GM15510 (cell line): ENCODE data around the gene ESM1.

ENCODE experiments used
- POLR2A ChIP-seq: IDR thresholded peaks from 3 replicates; pipeline ENCODE4 v1.6.1; 2011; ENCODE audit warnings: borderline replicate concordance; ENCODE audit not compliant: insufficient read length; ENCODE audit errors: extremely low read depth

The ESM1 gene, protein sequence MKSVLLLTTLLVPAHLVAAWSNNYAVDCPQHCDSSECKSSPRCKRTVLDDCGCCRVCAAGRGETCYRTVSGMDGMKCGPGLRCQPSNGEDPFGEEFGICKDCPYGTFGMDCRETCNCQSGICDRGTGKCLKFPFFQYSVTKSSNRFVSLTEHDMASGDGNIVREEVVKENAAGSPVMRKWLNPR

DNA sequence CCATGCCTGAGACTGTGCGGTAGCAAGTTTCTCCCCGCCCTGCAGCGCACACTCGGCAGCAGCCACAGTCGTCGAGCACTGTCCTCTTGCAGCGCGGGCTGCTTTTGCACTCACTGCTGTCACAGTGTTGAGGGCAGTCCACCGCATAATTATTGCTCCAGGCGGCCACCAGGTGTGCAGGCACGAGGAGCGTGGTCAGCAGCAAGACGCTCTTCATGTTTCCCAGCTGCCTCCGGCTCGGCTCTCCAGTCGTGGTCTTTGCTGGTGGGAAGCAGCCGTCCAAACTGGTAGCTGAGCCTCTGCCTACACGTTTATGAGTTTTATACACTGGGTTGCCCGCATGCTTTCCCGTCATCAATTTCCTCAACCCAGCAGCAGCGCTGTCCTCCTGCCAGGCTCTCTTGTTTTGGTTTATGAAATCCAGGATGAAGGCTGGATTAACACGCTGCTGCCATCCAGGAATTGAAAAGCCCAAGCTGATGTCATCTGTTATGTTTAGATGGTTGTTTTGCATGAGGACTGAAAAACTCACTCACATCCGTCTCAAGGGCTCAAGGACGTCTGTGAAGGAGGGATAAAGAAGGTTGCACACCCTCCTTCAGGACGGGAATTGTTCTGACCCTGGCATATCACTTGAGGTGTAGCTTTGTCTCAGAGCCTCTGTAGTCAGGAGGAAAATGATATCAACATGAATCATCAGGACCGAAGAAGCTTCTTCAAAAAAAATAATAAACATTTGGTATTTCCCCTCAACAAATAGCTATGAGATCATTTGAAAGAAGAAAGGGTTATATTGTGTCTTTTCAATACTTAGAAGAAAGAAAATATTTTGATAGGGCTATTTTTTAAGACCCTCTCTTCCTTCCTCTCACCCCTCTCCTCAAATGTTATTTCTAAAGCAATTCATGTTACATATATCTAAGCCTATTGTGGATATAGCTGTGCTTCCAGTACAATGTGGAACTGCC lies at the start of gene ESM1:
TSS of gene ESM1 (minus strand) at position 293 of the 968 bp plus-strand sequence. CDS start at position 217, 76 bp downstream.
- no peak for TF ChIP-seq POLR2A

DNA sequence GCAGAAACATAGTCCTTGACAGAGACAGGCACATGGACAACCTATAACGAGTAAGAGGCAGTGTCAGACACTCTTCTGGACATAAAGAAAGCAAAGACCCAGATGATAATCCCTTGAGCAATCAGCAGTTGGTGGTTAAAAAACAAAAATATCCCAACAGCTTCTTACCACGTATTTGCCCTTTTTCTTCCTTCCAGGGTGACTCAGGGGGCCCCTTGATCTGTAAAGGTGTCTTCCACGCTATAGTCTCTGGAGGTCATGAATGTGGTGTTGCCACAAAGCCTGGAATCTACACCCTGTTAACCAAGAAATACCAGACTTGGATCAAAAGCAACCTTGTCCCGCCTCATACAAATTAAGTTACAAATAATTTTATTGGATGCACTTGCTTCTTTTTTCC lies 48.2 kb upstream of the ESM1 start:
- no peak for TF ChIP-seq POLR2A

DNA sequence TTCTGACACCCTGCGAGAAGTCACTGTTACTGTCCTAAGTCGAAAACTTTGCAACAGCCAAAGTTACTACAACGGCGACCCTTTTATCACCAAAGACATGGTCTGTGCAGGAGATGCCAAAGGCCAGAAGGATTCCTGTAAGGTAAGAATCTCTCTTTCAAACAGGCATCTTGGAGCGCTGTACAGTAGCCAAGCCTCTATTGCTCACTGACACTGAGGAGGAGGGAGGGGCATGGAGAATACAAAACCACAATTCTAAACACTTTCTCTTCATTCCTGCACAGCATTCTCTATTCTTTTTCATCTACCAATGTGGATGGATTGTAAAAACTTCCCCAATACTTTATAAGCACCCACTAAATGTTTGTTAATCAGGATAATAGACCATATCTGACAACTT lies 46.1 kb upstream of the ESM1 start:
- no peak for TF ChIP-seq POLR2A

DNA sequence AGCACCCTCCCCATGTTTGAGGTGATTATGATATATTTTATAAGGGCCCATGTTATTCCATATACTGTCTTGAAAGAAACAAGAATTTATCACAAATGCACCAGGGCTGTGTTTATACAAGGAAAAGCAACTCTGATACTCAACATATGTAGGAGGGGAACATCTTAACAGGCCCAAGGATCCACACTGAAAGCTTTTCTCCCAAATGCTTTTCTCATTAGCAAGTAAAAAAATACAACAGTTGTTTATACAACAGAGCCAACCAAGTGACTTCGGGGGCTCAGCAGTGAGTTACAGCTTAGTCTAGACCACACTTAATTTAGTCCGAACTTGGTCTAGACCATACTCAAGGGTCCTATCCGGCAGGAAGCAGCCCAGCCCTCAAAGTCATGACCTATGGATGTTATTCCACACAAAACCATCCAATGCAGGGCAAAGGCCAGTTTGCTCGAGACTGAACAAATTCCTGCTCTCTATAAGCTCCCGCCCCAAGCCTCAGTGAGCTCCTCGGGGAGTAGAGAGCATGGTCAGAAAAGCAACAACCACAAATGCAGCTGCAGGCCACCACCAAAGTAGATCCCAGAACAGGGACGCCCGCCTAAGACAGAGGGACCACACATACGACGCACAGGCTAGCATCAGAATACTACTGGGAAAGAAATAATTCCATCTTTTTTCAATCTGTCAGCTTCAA lies 45.4 kb upstream of the ESM1 start:
- no peak for TF ChIP-seq POLR2A

DNA sequence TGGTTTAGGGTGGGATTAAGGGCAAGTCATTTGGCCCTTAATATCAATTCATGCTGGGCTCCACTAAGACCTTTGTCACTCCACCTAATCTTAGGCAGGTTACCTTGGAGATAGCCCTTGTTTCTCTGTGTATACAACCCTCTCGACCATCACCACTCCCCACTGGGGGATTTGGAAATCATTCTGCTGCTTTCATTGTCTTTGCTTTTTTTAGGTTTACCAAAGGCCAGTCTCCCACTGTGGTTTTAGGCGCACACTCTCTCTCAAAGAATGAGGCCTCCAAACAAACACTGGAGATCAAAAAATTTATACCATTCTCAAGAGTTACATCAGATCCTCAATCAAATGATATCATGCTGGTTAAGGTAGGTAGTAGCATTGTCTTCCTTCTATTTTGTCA lies 44.8 kb upstream of the ESM1 start:
- no peak for TF ChIP-seq POLR2A

DNA sequence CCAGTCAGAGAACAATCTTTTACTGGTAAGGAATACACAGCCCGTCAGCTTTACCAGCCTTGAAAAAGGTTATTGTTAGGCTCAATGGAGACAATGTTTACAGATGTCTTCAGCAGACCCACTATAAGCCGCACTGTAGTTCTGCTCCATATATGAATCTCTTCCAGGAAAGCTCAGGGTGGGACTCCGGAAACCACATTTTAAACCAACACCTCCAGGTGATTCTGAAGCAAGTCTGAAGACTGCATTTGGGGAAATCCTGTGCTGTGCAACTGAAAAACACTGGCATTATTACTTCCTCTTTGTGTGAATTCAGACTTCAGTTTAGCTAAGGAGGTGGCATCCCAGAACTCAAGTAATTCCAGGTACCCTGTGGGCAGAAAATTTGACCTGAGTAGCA lies 42.2 kb upstream of the ESM1 start:
- TF ChIP-seq POLR2A: no peak

DNA sequence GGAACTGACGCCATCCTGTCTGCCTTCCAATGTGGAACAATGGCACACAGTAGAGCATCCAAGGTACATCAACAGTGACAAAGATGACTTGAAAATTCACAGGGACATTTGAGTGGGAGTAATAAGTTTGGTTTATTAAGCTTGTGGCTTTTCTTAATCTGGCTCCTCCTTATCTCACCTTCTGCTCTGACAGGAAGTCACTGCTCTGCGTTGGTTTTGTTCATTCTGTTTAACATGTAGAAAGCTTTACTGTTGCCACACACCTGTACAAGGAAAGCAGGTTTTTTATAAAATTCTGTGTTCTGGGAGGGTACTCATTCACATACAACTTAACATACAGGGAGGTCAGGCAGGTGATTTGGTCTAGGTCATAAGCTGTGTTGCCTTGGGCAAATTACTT lies 37.1 kb upstream of the ESM1 start:
- no peak for TF ChIP-seq POLR2A

DNA sequence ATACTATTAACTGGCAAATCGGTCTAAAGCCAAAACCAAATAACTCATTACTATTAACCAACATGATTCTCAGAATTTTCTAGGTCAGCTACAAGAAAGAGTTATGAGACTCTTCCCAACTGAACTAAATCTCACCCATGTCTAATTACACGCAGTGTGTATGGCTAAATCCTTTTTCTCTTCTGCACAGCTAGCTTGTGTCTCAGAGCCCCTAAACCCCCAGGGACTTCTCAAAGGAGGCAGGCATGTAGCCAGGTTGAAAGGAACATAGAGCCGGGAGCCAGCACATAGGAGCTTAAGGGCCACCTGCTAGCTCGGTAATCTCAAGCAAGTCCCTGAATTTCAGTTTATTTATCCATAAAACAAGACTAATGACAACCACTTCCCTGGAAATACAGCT lies 36.4 kb upstream of the ESM1 start:
- TF ChIP-seq POLR2A: no peak

DNA sequence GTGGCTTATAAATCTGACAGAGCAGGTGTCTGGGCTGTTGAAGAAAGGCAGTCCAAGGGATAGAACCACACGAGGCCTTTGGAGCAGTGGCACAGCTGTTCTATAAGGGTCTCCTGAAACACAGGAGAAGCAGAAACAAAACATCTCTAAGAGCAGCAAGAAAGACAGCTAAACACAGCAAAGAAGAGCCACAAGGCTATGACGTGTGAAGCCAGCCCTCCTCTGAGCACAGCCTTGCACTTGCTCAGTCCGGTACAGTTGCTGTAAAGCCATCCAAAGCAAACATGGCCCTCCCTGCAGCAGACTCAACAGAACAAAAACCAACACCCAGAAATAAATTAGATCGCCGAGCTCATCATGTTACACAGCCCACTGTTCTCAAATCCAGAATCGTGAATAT lies 36.0 kb upstream of the ESM1 start:
- TF ChIP-seq POLR2A: no peak

DNA sequence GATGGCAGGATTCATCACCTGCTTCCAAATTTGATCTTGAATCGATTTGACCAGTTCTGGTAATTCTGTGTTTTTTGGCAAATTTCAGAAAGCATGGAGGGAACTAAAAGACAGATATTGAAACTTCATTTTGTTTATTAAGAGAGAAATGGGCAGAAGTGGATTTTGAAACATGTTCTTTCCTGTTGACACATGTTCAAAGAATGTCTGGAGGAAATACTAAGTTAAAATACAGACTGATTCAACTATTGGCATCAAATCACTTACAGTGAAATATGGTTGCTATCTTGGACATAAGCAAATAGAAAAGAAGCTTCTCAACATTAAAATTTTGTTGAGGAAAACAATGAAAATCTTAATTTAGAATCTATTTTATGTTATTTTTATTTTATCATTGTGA lies 19.3 kb upstream of the ESM1 start:
- TF ChIP-seq POLR2A: no peak

DNA sequence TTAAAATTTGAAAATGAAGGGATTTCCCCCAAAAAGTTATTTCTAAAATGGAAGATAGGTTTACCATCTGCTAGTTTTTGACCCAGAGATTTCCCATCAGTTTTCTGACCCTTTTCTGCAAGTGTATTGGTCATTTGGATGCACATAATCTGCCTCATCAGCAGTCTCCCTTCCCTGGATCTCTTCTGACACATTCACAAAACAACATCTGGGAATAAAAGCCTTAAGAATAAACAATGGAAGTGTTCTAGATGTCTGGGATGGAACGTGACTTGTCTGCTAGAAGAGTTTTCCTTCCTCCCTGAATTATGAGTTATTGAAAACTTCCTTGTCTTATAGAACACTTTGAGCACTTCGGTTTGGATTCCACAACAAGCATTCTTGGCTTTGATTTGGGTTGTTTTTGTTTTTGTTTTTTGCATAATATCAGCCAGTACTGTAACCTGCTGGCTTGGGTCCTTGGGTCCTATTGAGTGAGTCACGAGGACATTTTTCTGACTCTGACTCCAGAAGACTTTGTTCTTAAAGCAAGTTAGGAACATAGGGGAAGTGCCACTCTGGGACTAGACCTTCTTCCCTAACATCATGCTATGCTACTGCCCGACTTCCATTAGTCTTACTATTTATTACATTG lies 18.2 kb upstream of the ESM1 start:
- TF ChIP-seq POLR2A: no peak

DNA sequence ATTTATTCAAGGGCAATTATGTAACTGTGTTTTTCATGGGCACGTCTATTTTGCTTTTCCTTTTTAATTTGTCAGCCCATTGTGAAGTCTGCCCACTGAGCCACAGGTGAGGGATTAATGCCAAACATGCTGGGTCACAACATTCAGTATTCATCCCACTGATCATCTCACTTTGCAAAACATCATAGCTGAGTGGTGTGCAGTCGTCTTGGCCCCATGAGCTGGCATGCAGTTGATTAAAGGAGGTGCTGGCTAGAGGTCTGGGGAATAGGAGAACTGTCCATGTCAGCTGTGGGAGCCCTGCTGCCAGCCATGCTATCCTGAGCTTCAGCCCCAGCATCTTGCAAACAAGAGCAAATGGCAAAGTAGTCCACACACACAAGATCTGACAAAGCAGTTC lies 11.7 kb upstream of the ESM1 start:
- no peak for TF ChIP-seq POLR2A

DNA sequence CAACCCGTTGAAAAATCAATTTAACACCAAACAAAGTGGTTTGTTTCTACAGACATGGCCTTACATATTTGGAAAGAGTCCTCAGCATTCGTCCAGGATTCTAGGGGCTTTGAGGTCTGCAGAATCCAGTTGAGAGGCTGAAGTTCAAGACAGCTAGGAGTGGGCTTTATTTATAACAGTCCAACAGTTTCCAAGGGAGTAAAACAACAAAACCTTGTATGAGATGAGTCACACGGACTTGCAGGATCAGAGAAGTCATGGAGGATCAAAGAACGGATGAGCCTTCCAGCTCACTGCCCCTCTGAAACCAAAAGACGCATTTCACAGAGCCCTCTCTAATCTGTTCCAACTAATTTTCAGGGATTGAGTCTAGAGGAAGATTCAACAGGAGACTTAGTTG lies 11.1 kb upstream of the ESM1 start:
- TF ChIP-seq POLR2A: no peak

DNA sequence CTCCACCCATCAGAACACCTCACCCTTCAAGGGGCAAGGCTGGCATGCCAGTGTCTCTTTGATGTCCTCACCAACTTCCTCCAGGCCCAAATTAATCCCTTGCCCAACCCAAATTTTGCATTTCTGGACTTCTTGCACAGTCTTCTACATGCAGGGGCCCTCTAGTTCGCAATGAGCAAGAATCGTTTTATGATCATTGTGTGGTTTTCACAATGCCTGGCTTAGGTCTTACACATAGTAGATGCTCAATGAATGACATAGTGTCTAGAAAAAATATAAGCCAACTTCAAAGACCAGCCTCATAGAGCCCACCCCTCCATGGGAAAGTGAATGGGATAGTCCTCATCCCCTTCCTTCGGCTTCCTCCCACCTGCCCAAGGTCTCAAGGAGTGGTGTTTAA lies 9.8 kb upstream of the ESM1 start:
- no peak for TF ChIP-seq POLR2A

DNA sequence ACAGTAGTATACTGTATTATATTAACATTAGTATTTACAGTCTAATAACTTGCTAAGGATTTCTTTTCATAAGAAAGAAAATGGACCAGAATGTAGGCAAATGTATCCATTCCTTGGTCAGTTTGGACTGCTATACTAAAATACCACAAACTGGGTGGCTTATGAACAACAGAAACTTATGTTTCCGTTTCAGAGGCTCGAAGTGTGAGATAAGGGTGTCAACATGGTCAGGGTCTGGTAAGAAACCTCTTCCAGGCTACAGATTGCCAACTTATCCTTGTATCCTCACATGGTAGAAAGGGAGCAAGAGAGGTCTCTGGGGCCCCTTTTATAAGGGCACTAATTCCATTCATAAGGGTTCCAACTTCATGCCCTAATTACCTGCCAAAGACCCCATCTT lies 9.2 kb upstream of the ESM1 start:
- TF ChIP-seq POLR2A: no peak
